ENCODE measurements around the gene GATA2.

The GATA2 gene

GRCh38 chr3:128518587-128519490 is 25.8 kb upstream of the GATA2 start:
- 85 to 88% methylated on average over 12 of the region's 12 CpGs for WGBS, 2 experiments
- no peaks in the 10 kb centered on the region for H3K9me3 ChIP-seq (ENCODE audit: control insufficient read depth, low read length)
- no peak overlapping the region for H3K4me3 ChIP-seq (ENCODE audit: insufficient read depth, low read depth, low read length)
- H3K27me3 ChIP-seq (ENCODE audit: control insufficient read depth, insufficient read depth, low read length, poor library complexity, severe bottlenecking): peaks cover 4% of the 10 kb centered on the region
- no peak overlapping the region for H3K27ac ChIP-seq (ENCODE audit: insufficient read depth, low read depth, low read length, poor library complexity, severe bottlenecking)
- no peaks in the 10 kb centered on the region for H3K36me3 ChIP-seq (ENCODE audit: control insufficient read depth, insufficient read depth, low read length)
- H3K4me1 ChIP-seq (ENCODE audit: control insufficient read depth, insufficient read depth, low read length): no peaks in the 10 kb centered on the region

DNA sequence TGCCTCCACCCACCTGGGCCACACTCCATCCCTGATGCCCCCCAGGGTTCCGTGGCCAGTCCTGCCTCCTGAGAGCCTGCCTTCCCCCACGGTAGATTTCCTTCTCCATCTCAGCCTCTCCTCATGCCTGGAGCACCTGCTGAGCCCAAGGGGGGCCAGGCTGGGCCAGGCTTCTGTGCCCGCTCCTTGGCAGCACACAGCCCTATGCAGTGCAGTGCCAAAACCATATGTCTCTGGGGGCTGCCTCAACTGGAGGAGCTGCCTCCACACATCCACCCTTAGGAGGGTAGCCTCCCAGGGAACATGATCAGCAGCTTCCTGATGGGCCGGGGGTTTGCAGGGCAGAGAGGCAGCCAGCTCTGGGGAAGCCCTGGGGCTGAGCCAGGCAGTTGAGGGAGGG is 24.6 kb upstream of the GATA2 start:
- Histone ChIP-seq H3K27ac (ENCODE audit: insufficient read depth, low read depth, low read length, poor library complexity, severe bottlenecking) (no peak overlapping the region), H3K36me3 (ENCODE audit: control insufficient read depth, insufficient read depth, low read length) (no peaks in the 10 kb centered on the region), H3K4me3 (ENCODE audit: insufficient read depth, low read depth, low read length) (no peak overlapping the region), H3K4me1 (ENCODE audit: control insufficient read depth, insufficient read depth, low read length) (no peaks in the 10 kb centered on the region), H3K27me3 (ENCODE audit: control insufficient read depth, insufficient read depth, low read length, poor library complexity, severe bottlenecking) (peaks cover 4% of the 10 kb centered on the region), H3K9me3 (ENCODE audit: control insufficient read depth, low read length) (no peaks in the 10 kb centered on the region)
- 78 to 80% methylated on average over 4 of the region's 4 CpGs for WGBS, 2 experiments

DNA sequence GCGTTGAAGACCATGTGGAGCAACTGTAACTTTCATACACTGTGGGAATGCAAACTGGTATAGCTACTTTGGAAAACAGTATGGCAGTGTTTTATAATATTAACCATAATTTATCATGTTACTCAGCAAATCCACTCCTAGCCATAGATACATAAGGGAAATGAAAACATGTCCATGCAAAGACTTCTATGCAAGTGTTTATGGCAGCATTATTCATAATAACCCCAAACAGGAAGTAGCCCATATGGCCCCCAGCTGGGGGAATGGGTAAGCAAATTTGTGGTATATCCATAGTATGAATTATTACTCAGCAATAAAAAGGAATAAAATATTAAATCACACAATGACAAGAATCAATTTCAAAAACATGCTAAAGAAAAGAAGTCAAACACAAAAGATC is 23.0 kb upstream of the GATA2 start:
- Histone ChIP-seq H3K4me3 (ENCODE audit: insufficient read depth, low read depth, low read length) (no peak overlapping the region), H3K4me1 (ENCODE audit: control insufficient read depth, insufficient read depth, low read length) (no peaks in the 10 kb centered on the region), H3K27ac (ENCODE audit: insufficient read depth, low read depth, low read length, poor library complexity, severe bottlenecking) (no peak overlapping the region), H3K9me3 (ENCODE audit: control insufficient read depth, low read length) (no peaks in the 10 kb centered on the region), H3K36me3 (ENCODE audit: control insufficient read depth, insufficient read depth, low read length) (no peaks in the 10 kb centered on the region), H3K27me3 (ENCODE audit: control insufficient read depth, insufficient read depth, low read length, poor library complexity, severe bottlenecking) (peaks cover 4% of the 10 kb centered on the region)
- 100% methylated on average over 1 of the region's 1 CpG for WGBS, 2 experiments

DNA sequence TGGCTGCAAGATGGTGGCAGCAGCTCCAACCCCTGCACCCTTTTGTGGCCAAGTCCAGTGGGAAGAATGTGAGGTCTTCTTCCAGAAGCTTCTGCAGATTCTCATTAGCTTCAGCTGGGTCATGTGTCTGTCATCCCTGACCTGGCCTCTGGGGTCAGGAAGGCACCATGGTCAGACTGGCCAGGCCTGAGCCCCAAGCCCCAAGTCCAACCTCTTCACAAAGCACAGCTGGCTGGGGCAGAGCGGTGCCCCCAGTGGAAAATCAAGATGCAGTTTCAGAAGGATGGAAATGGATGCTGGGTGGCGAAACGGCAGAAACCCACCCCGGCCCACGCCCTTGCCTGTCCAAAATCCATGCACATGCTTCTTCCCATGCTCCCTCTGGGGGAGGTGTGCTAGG is 15.9 kb upstream of the GATA2 start:
- Histone ChIP-seq H3K27ac (ENCODE audit: insufficient read depth, low read depth, low read length, poor library complexity, severe bottlenecking) (no peak overlapping the region), H3K9me3 (ENCODE audit: control insufficient read depth, low read length) (no peaks in the 10 kb centered on the region), H3K4me3 (ENCODE audit: insufficient read depth, low read depth, low read length) (no peak overlapping the region), H3K4me1 (ENCODE audit: control insufficient read depth, insufficient read depth, low read length) (no peaks in the 10 kb centered on the region), H3K27me3 (ENCODE audit: control insufficient read depth, insufficient read depth, low read length, poor library complexity, severe bottlenecking) (no peaks in the 10 kb centered on the region), H3K36me3 (ENCODE audit: control insufficient read depth, insufficient read depth, low read length) (no peaks in the 10 kb centered on the region)
- 88 to 92% methylated on average over 5 of the region's 5 CpGs for WGBS, 2 experiments

- H3K27me3 ChIP-seq (ENCODE audit: control insufficient read depth, insufficient read depth, low read length, poor library complexity, severe bottlenecking): peaks cover 4% of the 10 kb centered on the region
- no peaks in the 10 kb centered on the region for H3K4me1 ChIP-seq (ENCODE audit: control insufficient read depth, insufficient read depth, low read length)
- H3K27ac ChIP-seq (ENCODE audit: insufficient read depth, low read depth, low read length, poor library complexity, severe bottlenecking): no peak overlapping the region
- H3K36me3 ChIP-seq (ENCODE audit: control insufficient read depth, insufficient read depth, low read length): no peaks in the 10 kb centered on the region
- no peaks in the 10 kb centered on the region for H3K9me3 ChIP-seq (ENCODE audit: control insufficient read depth, low read length)
- H3K4me3 ChIP-seq (ENCODE audit: insufficient read depth, low read depth, low read length): no peak overlapping the region
- WGBS, 2 experiments: 92 to 95% methylated on average over 2 of the region's 2 CpGs
These were observed 13.8 kb upstream of the GATA2 start for GRCh38 chr3:128506754-128507153.

DNA sequence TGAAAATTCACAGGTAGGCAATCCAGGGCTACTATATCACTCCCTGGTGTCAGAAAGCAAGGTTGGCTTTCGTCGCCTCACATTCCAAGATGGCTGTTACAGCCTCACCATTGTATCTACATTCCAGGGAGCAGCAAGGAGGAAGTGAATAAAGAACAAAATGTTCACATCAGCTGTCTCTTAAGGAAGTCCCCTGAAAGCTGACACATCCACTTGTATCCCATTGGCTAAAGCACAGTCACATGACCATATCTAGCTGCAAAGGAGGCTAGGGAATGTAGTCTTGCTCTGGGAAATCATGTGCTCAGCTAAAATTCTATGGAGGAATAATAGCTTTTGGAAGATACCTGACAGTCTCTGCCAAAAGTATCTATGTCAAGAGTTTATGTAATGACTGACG is 12.8 kb upstream of the GATA2 start:
- H3K4me1 ChIP-seq (ENCODE audit: control insufficient read depth, insufficient read depth, low read length): no peaks in the 10 kb centered on the region
- no peaks in the 10 kb centered on the region for H3K36me3 ChIP-seq (ENCODE audit: control insufficient read depth, insufficient read depth, low read length)
- no peaks in the 10 kb centered on the region for H3K9me3 ChIP-seq (ENCODE audit: control insufficient read depth, low read length)
- 93 to 97% methylated on average over 3 of the region's 3 CpGs for WGBS, 2 experiments
- no peak overlapping the region for H3K27ac ChIP-seq (ENCODE audit: insufficient read depth, low read depth, low read length, poor library complexity, severe bottlenecking)
- H3K4me3 ChIP-seq (ENCODE audit: insufficient read depth, low read depth, low read length): no peak overlapping the region
- H3K27me3 ChIP-seq (ENCODE audit: control insufficient read depth, insufficient read depth, low read length, poor library complexity, severe bottlenecking): peaks cover 7% of the 10 kb centered on the region

GRCh38 chr3:128504963-128505730 is 12.1 kb upstream of the GATA2 start:
- WGBS, 2 experiments: 94 to 96% methylated on average over 11 to 12 of the region's 12 CpGs
- Histone ChIP-seq H3K27ac (ENCODE audit: insufficient read depth, low read depth, low read length, poor library complexity, severe bottlenecking) (no peak overlapping the region), H3K36me3 (ENCODE audit: control insufficient read depth, insufficient read depth, low read length) (no peaks in the 10 kb centered on the region), H3K9me3 (ENCODE audit: control insufficient read depth, low read length) (no peaks in the 10 kb centered on the region), H3K4me1 (ENCODE audit: control insufficient read depth, insufficient read depth, low read length) (no peaks in the 10 kb centered on the region), H3K4me3 (ENCODE audit: insufficient read depth, low read depth, low read length) (no peak overlapping the region), H3K27me3 (ENCODE audit: control insufficient read depth, insufficient read depth, low read length, poor library complexity, severe bottlenecking) (peaks cover 7% of the 10 kb centered on the region)

- Histone ChIP-seq H3K27ac (ENCODE audit: insufficient read depth, low read depth, low read length, poor library complexity, severe bottlenecking) (no peak overlapping the region), H3K4me3 (ENCODE audit: insufficient read depth, low read depth, low read length) (no peak overlapping the region), H3K36me3 (ENCODE audit: control insufficient read depth, insufficient read depth, low read length) (no peaks in the 10 kb centered on the region), H3K9me3 (ENCODE audit: control insufficient read depth, low read length) (no peaks in the 10 kb centered on the region), H3K27me3 (ENCODE audit: control insufficient read depth, insufficient read depth, low read length, poor library complexity, severe bottlenecking) (peaks cover 7% of the 10 kb centered on the region), H3K4me1 (ENCODE audit: control insufficient read depth, insufficient read depth, low read length) (no peaks in the 10 kb centered on the region)
- WGBS, 2 experiments: 94% methylated on average over 8 of the region's 8 CpGs
These were observed 11.5 kb upstream of the GATA2 start for GRCh38 chr3:128504533-128504915.

GRCh38 chr3:128503751-128504532 is 10.9 kb upstream of the GATA2 start:
- H3K36me3 ChIP-seq (ENCODE audit: control insufficient read depth, insufficient read depth, low read length): no peaks in the 10 kb centered on the region
- WGBS, 2 experiments: 93 to 97% methylated on average over 10 of the region's 10 CpGs
- no peak overlapping the region for H3K4me3 ChIP-seq (ENCODE audit: insufficient read depth, low read depth, low read length)
- H3K4me1 ChIP-seq (ENCODE audit: control insufficient read depth, insufficient read depth, low read length): no peaks in the 10 kb centered on the region
- no peaks in the 10 kb centered on the region for H3K9me3 ChIP-seq (ENCODE audit: control insufficient read depth, low read length)
- H3K27me3 ChIP-seq (ENCODE audit: control insufficient read depth, insufficient read depth, low read length, poor library complexity, severe bottlenecking): peaks cover 13% of the 10 kb centered on the region
- no peak overlapping the region for H3K27ac ChIP-seq (ENCODE audit: insufficient read depth, low read depth, low read length, poor library complexity, severe bottlenecking)

Data from ectodermal cell (in vitro differentiated cells).